Kidney capillary endothelial cell (primary cell): ENCODE data around the gene GAS7.

Source experiments
- DNase-seq: peaks from one replicate; pipeline ENCODE4 v3.0.0-alpha.2; 2018; ENCODE audit warnings: low spot score

Gene GAS7

GRCh38 chr17:10048629-10049350 is 149.6 kb downstream of the GAS7 start:
- no peak for DNase-seq

- no peak for DNase-seq
Observed at GRCh38 chr17:10046786-10047785, 151.3 kb downstream of the GAS7 start.

GRCh38 chr17:10045871-10046658 is 152.3 kb downstream of the GAS7 start:
- DNase-seq, result no peak

- no peak for DNase-seq
Observed at GRCh38 chr17:10042589-10043244, 155.7 kb downstream of the GAS7 start.

GRCh38 chr17:10041916-10042588 is 156.4 kb downstream of the GAS7 start:
- no peak for DNase-seq

- no peak for DNase-seq
Observed at GRCh38 chr17:10041287-10041612, 157.2 kb downstream of the GAS7 start.

- DNase-seq, result no peak
Observed at GRCh38 chr17:10036511-10037061, 161.8 kb downstream of the GAS7 start.

GRCh38 chr17:10035885-10036284 is 162.5 kb downstream of the GAS7 start:
- no peak for DNase-seq

GRCh38 chr17:10034719-10035475 is 163.5 kb downstream of the GAS7 start:
- no peak for DNase-seq

- DNase-seq, result no peak
Observed at GRCh38 chr17:10033959-10034358, 164.4 kb downstream of the GAS7 start.

- no peak for DNase-seq
Observed at GRCh38 chr17:10033449-10033848, 165.0 kb downstream of the GAS7 start.

GRCh38 chr17:10032118-10032852 is 166.1 kb downstream of the GAS7 start:
- no peak for DNase-seq

- no peak for DNase-seq
Observed at GRCh38 chr17:10031606-10032005, 166.8 kb downstream of the GAS7 start.

GRCh38 chr17:10031127-10031526 is 167.3 kb downstream of the GAS7 start:
- no peak for DNase-seq

GRCh38 chr17:10029129-10029528 is 169.3 kb downstream of the GAS7 start:
- no peak for DNase-seq

- no peak for DNase-seq
Observed at GRCh38 chr17:10025976-10026901, 172.2 kb downstream of the GAS7 start.

- no peak for DNase-seq
Observed at GRCh38 chr17:10025224-10025623, 173.2 kb downstream of the GAS7 start.

GRCh38 chr17:10022416-10022815 is 176.0 kb downstream of the GAS7 start:
- DNase-seq, result no peak
